ENCODE measurements around the gene GNB1L.
"Not testable (repeated sequence)": the region's sequence is repeated elsewhere in the genome, so short reads cannot be mapped to it uniquely, and the experiment has no call there.

GNB1L gene

DNA sequence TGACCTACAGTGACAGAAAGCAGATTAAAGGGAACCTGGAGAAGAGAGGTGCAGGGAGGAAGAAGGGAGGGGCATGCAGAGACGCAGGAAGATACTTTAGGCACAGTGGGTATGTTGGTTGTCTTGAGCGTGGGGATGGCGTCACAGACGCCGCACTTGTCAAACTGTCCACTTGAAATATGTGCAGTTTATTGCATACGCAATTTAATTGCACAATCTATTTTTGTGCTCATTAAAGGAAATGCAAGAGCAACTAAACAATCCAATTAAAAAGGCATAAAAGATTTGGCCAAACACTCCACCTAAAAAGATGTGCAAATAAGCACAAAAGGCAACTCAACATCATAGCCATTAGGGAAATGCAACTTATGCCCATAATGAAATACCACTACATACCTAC, 16.8 kb downstream of the GNB1L start:
- no peaks in the 10 kb centered on the region for H3K4me1 ChIP-seq (ENCODE audit: control insufficient read depth, insufficient read depth, low read length, unreplicated experiment)
- H3K79me2 ChIP-seq (ENCODE audit: control insufficient read depth, insufficient read depth, low read length, unreplicated experiment) = no peaks in the 10 kb centered on the region
- no peaks in the 10 kb centered on the region for H3K36me3 ChIP-seq (ENCODE audit: insufficient read depth, low read length)
- no peak overlapping the region for H3K27ac ChIP-seq (ENCODE audit: low read depth, low read length)
- no peak overlapping the region for H2AFZ ChIP-seq (ENCODE audit: low read length, unreplicated experiment)
- H3K27me3 ChIP-seq (ENCODE audit: insufficient read depth, low read length) = no peaks in the 10 kb centered on the region
- H3K4me3 ChIP-seq (ENCODE audit: low read depth, low read length) = no peak overlapping the region

DNA sequence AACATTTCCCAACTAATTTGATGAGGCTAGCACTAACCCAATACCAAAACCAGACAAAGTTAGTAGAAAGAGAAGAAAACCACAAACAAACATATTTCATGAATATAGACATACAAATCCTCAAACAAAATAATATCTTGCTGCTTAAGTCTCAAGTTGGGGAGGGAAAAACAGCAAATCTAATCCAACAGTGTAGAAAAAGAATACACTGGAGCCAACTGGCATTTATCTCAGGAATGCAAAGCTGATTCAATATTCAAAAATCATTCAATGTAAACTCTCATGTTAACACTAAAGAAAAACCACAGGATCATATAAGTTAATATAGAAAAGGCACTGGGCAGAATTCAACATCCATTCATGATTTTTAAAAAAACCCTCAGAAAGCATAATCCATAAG, 18.2 kb downstream of the GNB1L start:
- Histone ChIP-seq H3K27me3 (ENCODE audit: insufficient read depth, low read length) (no peaks in the 10 kb centered on the region), H3K79me2 (ENCODE audit: control insufficient read depth, insufficient read depth, low read length, unreplicated experiment) (no peaks in the 10 kb centered on the region), H3K4me3 (ENCODE audit: low read depth, low read length) (no peak overlapping the region), H3K4me1 (ENCODE audit: control insufficient read depth, insufficient read depth, low read length, unreplicated experiment) (no peaks in the 10 kb centered on the region), H2AFZ (ENCODE audit: low read length, unreplicated experiment) (no peak overlapping the region), H3K36me3 (ENCODE audit: insufficient read depth, low read length) (no peaks in the 10 kb centered on the region), H3K27ac (ENCODE audit: low read depth, low read length) (no peak overlapping the region)

DNA sequence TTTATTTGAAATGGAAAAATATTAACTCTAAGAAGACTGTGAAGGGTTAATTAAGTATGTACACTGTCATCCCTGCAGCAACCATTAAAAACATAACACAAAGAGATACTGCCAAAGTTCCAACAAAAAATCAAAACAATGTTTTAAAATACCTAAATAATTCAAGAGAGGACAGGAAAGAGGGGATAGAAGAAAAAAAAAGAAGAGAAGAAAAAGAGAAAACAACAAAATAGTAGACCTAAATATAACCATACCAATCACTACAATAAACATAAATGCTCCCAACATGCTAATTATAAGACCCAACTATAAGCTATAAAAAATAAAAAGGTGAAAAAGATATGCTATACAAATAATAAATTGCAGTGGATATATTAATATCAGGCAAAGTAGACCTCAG, 20.1 kb downstream of the GNB1L start:
- Histone ChIP-seq H3K4me3 (ENCODE audit: low read depth, low read length) (no peak overlapping the region), H3K4me1 (ENCODE audit: control insufficient read depth, insufficient read depth, low read length, unreplicated experiment) (no peaks in the 10 kb centered on the region), H3K27me3 (ENCODE audit: insufficient read depth, low read length) (no peaks in the 10 kb centered on the region), H3K36me3 (ENCODE audit: insufficient read depth, low read length) (no peaks in the 10 kb centered on the region), H3K79me2 (ENCODE audit: control insufficient read depth, insufficient read depth, low read length, unreplicated experiment) (no peaks in the 10 kb centered on the region), H2AFZ (ENCODE audit: low read length, unreplicated experiment) (no peak overlapping the region), H3K27ac (ENCODE audit: low read depth, low read length) (no peak overlapping the region)

DNA sequence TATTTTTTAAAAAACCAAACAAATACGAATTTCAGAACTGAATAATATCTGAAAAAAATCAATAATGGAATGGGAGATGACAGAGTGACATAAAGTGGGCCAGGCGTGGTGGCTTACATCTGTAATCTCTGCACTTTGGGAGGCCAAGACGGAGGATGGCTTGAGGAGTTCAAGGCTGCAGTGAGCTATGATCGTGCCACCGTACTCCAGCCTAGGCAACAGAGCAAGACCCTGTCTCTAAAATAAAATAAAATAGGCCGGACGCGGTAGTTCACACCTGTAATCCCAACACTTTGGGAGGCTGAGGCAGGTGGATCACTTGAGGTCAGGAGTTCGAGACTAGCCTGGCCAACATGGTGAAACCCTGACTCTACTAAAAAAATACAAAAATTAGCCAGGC, 21.3 kb downstream of the GNB1L start:
- H2AFZ ChIP-seq (ENCODE audit: low read length, unreplicated experiment); H3K36me3 ChIP-seq (ENCODE audit: insufficient read depth, low read length); H3K27ac ChIP-seq (ENCODE audit: low read depth, low read length); H3K79me2 ChIP-seq (ENCODE audit: control insufficient read depth, insufficient read depth, low read length, unreplicated experiment); H3K27me3 ChIP-seq (ENCODE audit: insufficient read depth, low read length); H3K4me3 ChIP-seq (ENCODE audit: low read depth, low read length); H3K4me1 ChIP-seq (ENCODE audit: control insufficient read depth, insufficient read depth, low read length, unreplicated experiment): not testable (repeated sequence)

DNA sequence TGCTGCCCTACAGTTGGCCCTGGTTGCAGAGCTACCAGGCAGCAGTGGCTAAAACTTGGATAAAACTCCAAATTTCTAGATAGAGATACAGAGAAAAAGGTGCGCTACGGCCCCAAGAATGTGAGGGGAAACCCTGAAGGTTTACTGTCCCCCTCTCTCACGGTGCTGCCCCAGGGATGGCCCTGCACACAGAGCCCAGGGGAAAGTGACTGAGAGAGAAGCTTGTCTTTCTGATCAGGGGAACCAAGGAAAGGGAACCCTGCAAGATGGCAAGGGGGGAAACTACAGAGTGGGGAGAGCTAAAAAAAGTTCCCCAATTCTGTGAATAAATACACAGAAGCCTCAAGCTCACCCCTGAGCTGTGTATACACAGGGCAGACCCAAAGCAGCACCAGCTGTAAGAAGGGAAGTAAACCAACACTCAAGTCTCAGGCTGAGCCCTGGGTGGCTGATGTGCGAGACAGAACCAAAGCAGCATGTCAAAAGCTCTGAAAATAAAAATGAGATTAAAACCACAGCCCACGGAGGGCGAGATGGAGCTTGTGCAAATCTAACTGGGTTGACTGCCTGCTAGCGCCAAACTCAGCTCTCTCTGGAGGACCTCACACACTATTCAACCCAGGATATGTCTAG, 22.1 kb downstream of the GNB1L start:
- H3K4me3 ChIP-seq (ENCODE audit: low read depth, low read length) = no peak overlapping the region
- no peaks in the 10 kb centered on the region for H3K36me3 ChIP-seq (ENCODE audit: insufficient read depth, low read length)
- H2AFZ ChIP-seq (ENCODE audit: low read length, unreplicated experiment) = no peak overlapping the region
- no peak overlapping the region for H3K27ac ChIP-seq (ENCODE audit: low read depth, low read length)
- H3K4me1 ChIP-seq (ENCODE audit: control insufficient read depth, insufficient read depth, low read length, unreplicated experiment) = no peaks in the 10 kb centered on the region
- no peaks in the 10 kb centered on the region for H3K27me3 ChIP-seq (ENCODE audit: insufficient read depth, low read length)
- no peaks in the 10 kb centered on the region for H3K79me2 ChIP-seq (ENCODE audit: control insufficient read depth, insufficient read depth, low read length, unreplicated experiment)

DNA sequence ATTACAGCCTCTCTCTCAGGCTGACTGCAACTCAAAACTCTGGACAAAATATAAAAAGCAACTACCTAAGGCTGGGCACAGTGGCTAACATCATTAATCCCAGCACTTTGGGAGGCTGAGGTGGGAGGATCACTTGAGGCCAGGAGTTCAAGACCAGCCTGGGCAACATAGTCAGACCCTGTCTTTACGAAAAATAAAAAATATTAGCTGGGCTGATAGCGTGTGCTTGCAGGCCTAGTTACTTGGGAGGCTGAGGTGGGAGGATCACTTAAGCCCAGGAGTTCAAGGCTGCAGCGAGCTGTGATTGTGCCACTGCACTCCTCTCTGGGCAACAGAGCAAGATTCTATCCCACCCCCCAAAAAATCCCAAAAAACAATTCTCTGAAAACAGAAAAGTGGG, 22.7 kb downstream of the GNB1L start:
- H3K4me1 ChIP-seq (ENCODE audit: control insufficient read depth, insufficient read depth, low read length, unreplicated experiment); H3K27ac ChIP-seq (ENCODE audit: low read depth, low read length); H3K4me3 ChIP-seq (ENCODE audit: low read depth, low read length); H3K79me2 ChIP-seq (ENCODE audit: control insufficient read depth, insufficient read depth, low read length, unreplicated experiment); H2AFZ ChIP-seq (ENCODE audit: low read length, unreplicated experiment); H3K36me3 ChIP-seq (ENCODE audit: insufficient read depth, low read length); H3K27me3 ChIP-seq (ENCODE audit: insufficient read depth, low read length): not testable (repeated sequence)

DNA sequence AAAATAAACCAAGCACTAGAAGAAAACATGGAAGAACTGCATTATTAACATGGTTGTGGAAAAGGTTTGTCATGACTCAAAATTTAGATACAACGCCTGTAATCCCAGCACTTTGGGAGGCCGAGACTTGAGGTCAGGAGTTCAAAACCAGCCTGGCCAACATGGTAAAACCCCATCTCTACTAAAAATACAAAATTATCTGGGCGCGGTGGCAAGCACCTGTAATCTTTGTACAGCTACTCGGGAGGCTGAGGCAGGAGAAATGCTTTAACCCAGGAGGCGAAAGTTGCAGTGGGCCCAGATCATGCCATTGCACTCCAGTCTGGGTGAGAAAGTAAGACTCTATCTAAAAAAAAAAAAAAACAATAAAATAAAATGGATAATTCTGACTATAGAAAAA, 23.7 kb downstream of the GNB1L start:
- H3K27ac ChIP-seq (ENCODE audit: low read depth, low read length) = no peak overlapping the region
- no peak overlapping the region for H3K4me3 ChIP-seq (ENCODE audit: low read depth, low read length)
- no peaks in the 10 kb centered on the region for H3K79me2 ChIP-seq (ENCODE audit: control insufficient read depth, insufficient read depth, low read length, unreplicated experiment)

DNA sequence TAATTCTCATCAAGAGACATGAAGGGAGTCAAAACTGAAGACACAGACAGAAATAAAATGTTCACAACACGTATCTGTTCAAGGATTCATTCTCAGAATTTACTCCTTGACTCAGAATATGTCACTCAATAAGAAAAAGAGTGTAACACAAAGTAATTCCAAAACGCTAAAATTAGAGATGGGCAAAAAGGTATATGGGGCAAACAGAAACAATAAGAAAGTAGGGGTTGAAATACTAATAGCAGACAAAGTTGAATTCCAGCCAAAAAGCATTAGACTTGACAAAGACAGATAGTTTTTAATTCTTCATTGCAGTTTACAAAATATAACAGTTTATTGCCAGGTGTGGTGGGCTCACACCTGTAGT, 26.7 kb downstream of the GNB1L start:
- H3K4me3 ChIP-seq (ENCODE audit: low read depth, low read length) = no peak overlapping the region
- H3K27me3 ChIP-seq (ENCODE audit: insufficient read depth, low read length) = no peaks in the 10 kb centered on the region
- H3K27ac ChIP-seq (ENCODE audit: low read depth, low read length) = no peak overlapping the region
- no peaks in the 10 kb centered on the region for H3K36me3 ChIP-seq (ENCODE audit: insufficient read depth, low read length)
- H2AFZ ChIP-seq (ENCODE audit: low read length, unreplicated experiment) = no peak overlapping the region
- H3K79me2 ChIP-seq (ENCODE audit: control insufficient read depth, insufficient read depth, low read length, unreplicated experiment) = no peaks in the 10 kb centered on the region
- no peaks in the 10 kb centered on the region for H3K4me1 ChIP-seq (ENCODE audit: control insufficient read depth, insufficient read depth, low read length, unreplicated experiment)

More for the DNA sequence above, 23.7 kb downstream of the GNB1L start:
- H3K27me3 ChIP-seq (ENCODE audit: insufficient read depth, low read length) = no peaks in the 10 kb centered on the region
- no peaks in the 10 kb centered on the region for H3K36me3 ChIP-seq (ENCODE audit: insufficient read depth, low read length)
- H3K4me1 ChIP-seq (ENCODE audit: control insufficient read depth, insufficient read depth, low read length, unreplicated experiment) = no peaks in the 10 kb centered on the region
- H2AFZ ChIP-seq (ENCODE audit: low read length, unreplicated experiment) = no peak overlapping the region

DNA sequence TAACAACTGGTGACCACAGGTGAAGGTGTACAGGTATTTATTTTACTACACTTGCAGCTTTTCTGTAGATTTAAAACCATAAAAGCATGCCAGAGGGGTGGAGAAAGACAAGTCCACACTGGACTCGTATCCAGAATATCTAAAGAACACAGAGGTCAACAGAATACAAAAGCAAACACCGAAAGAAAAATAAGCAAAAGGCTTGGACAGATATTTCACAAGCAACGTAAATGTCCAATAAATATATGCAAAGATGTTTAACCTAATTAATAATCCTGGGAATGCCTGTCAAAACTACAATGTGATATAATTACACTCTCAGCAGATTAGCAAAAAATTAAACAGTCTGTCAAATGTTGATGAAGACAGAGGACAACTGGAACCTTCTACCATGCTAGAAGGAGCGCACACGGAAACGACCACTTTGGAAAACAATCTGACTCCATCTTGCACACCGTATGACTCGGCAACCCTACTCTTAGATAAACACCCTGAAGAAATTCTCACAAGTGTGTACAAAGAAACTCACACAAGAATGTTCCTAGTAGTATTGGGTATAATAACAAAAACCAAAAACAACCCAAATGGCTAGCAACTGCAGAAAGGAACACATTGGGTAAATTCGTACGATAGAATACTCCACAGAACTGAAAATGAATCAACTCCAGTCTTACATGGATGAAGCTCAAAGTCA, 27.2 kb downstream of the GNB1L start:
- no peaks in the 10 kb centered on the region for H3K36me3 ChIP-seq (ENCODE audit: insufficient read depth, low read length)
- no peaks in the 10 kb centered on the region for H3K4me1 ChIP-seq (ENCODE audit: control insufficient read depth, insufficient read depth, low read length, unreplicated experiment)
- H3K27me3 ChIP-seq (ENCODE audit: insufficient read depth, low read length) = no peaks in the 10 kb centered on the region
- no peak overlapping the region for H3K4me3 ChIP-seq (ENCODE audit: low read depth, low read length)
- H2AFZ ChIP-seq (ENCODE audit: low read length, unreplicated experiment) = no peak overlapping the region
- no peak overlapping the region for H3K27ac ChIP-seq (ENCODE audit: low read depth, low read length)
- no peaks in the 10 kb centered on the region for H3K79me2 ChIP-seq (ENCODE audit: control insufficient read depth, insufficient read depth, low read length, unreplicated experiment)

DNA sequence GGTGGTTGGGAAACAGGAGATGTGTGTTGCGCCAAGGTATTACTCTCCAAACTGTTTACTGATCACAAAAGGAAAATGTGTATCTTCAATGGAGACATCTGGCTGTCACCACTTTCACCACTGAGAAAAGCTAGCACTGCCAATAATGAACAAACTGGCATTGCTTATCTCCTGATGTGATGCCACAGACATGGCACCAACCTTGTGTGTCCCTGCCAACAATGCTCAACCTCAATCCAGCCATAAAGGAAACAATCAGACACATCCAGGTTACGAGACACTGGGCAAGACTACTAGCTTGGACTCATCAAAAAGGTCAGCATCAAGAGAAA, 28.1 kb downstream of the GNB1L start:
- Histone ChIP-seq H3K4me3 (ENCODE audit: low read depth, low read length) (no peak overlapping the region), H3K27ac (ENCODE audit: low read depth, low read length) (no peak overlapping the region), H3K79me2 (ENCODE audit: control insufficient read depth, insufficient read depth, low read length, unreplicated experiment) (no peaks in the 10 kb centered on the region), H2AFZ (ENCODE audit: low read length, unreplicated experiment) (no peak overlapping the region), H3K36me3 (ENCODE audit: insufficient read depth, low read length) (no peaks in the 10 kb centered on the region), H3K27me3 (ENCODE audit: insufficient read depth, low read length) (no peaks in the 10 kb centered on the region), H3K4me1 (ENCODE audit: control insufficient read depth, insufficient read depth, low read length, unreplicated experiment) (no peaks in the 10 kb centered on the region)

DNA sequence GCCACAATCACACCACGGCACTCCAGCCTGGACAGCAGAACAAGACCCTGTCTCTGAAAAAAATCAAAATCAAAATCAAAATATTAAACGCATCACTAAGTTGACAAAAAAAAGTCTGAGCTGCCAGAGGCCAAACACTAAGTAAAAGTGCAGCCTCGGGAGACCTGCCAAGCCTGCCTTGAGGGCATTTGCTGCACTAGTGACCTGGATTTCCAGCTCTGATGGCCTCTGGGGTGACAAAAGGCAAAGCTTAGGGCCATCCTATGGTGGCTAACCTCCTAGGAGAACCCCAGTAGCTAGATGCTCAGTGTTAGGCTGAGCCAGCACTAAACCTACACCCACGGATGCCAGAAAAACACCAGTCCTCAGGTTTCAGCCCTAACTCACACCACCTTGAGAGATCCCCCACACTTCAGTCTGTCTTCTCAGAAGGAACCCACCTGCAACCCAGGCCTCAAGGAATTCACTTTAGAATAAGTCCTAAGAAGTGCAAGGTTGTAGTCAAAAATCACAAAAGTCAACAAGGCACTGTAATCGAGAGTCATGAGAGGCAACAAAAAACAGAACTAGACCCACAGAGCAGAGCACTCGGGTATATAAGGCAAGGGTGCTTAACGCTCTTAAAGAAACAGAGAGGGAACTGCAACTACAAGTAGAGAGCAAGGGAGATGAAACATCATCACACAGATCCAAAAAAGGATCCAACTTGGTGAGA, 28.6 kb downstream of the GNB1L start:
- H3K4me3 ChIP-seq (ENCODE audit: low read depth, low read length) = no peak overlapping the region
- no peaks in the 10 kb centered on the region for H3K27me3 ChIP-seq (ENCODE audit: insufficient read depth, low read length)
- no peaks in the 10 kb centered on the region for H3K4me1 ChIP-seq (ENCODE audit: control insufficient read depth, insufficient read depth, low read length, unreplicated experiment)
- H2AFZ ChIP-seq (ENCODE audit: low read length, unreplicated experiment) = no peak overlapping the region
- no peaks in the 10 kb centered on the region for H3K36me3 ChIP-seq (ENCODE audit: insufficient read depth, low read length)
- no peak overlapping the region for H3K27ac ChIP-seq (ENCODE audit: low read depth, low read length)
- no peaks in the 10 kb centered on the region for H3K79me2 ChIP-seq (ENCODE audit: control insufficient read depth, insufficient read depth, low read length, unreplicated experiment)
